SK-N-SH (cell line): ENCODE measurements around the gene ASTN2. TPM values are rescaled to one million over a fixed set of nuclear protein-coding genes. Genes with fewer than 3 reads are reported as not detected.

ENCODE experiments used
- CTCF ChIA-PET: fragments of 300-600, 350-600 bp; formaldehyde crosslinking; extraction: SDS; loops from one replicate; lab custom pipeline; 2021; lab: Yijun Ruan, JAX
- POLR2A ChIA-PET: fragments of 350-600 bp; sonication (Branson Sonifier 250); formaldehyde crosslinking; extraction: SDS; loops from one replicate; lab custom pipeline; 2020; ENCODE audit warnings: antibody characterized with exemption, inconsistent platforms; lab: Yijun Ruan, JAX
- DNase-seq: peaks from one replicate; pipeline ENCODE4 v3.0.0; 2012
- H2AFZ ChIP-seq: fragments of 200-600 bp; sonication (generic); 2 replicates; pipeline ENCODE4 v1.8.1; 2016; ENCODE audit warnings: antibody characterized with exemption, mild to moderate bottlenecking, low read depth
- H3F3A ChIP-seq: fragments of 200-600 bp; sonication (generic); replicated peaks from 2 replicates; pipeline ENCODE3; 2016; ENCODE audit warnings: antibody characterized with exemption, mild to moderate bottlenecking; ENCODE audit not compliant: insufficient read depth
- H3K27ac ChIP-seq, 2 experiments: fragments of 200-500 bp in 1 of 2; fragments of 200-600 bp in 1 of 2; sonication (Bioruptor generic) in 1 of 2; sonication (generic), shearing (Covaris generic) in 1 of 2; 2 replicates each; pipeline versions ENCODE4 v1.5.1 to v1.6.1; 2014 to 2016; ENCODE audit warnings: low read depth in 2 of 2, inconsistent platforms in 1 of 2, low read length in 1 of 2, mild to moderate bottlenecking in 1 of 2, mixed read lengths in 1 of 2
- H3K27me3 ChIP-seq: fragments of 200-600 bp; sonication (generic), shearing (Covaris generic); 2 replicates; pipeline ENCODE4 v1.6.1; 2016; ENCODE audit warnings: mixed run types; ENCODE audit not compliant: insufficient read depth
- H3K36me3 ChIP-seq, 2 experiments: fragments of 200-500 bp in 1 of 2; fragments of 200-600 bp in 1 of 2; sonication (Bioruptor generic) in 1 of 2; sonication (generic) in 1 of 2; replicated peaks in 1 of 2; 2 replicates each; pipeline versions ENCODE3 to v1.5.1; 2014 to 2016; ENCODE audit warnings: low read length in 1 of 2, mild to moderate bottlenecking in 1 of 2; ENCODE audit not compliant: insufficient read depth in 2 of 2, control insufficient read depth in 1 of 2
- H3K4me1 ChIP-seq, 2 experiments: fragments of 200-500 bp in 1 of 2; fragments of 200-600 bp in 1 of 2; sonication (Bioruptor generic) in 1 of 2; sonication (generic), shearing (Covaris generic) in 1 of 2; 2 replicates each; pipeline versions ENCODE4 v1.5.1 to v1.6.1; 2014 to 2016; ENCODE audit warnings: low read depth in 1 of 2, low read length in 1 of 2, mixed run types in 1 of 2; ENCODE audit not compliant: insufficient read depth in 2 of 2, control insufficient read depth in 1 of 2
- H3K4me2 ChIP-seq: fragments of 200-600 bp; sonication (generic), shearing (Covaris generic); 2 replicates; pipeline ENCODE4 v1.6.1; 2017; ENCODE audit warnings: mixed run types
- H3K4me3 ChIP-seq, 2 experiments: fragments of 200-500 bp in 1 of 2; fragments of 200-600 bp in 1 of 2; sonication (Bioruptor generic) in 1 of 2; sonication (generic), shearing (Covaris generic) in 1 of 2; 2 replicates each; pipeline versions ENCODE4 v1.5.1 to v1.8.1; 2014 to 2016; ENCODE audit warnings: low read depth in 2 of 2, inconsistent platforms in 1 of 2, low read length in 1 of 2, mild to moderate bottlenecking in 1 of 2, mixed read lengths in 1 of 2, moderate library complexity in 1 of 2
- H3K79me2 ChIP-seq: fragments of 200-600 bp; sonication (generic); 2 replicates; pipeline ENCODE4 v1.8.1; 2017; ENCODE audit warnings: mild to moderate bottlenecking; ENCODE audit not compliant: insufficient read depth
- H3K9ac ChIP-seq: fragments of 200-600 bp; sonication (generic); 2 replicates; pipeline ENCODE4 v1.6.1; 2017; ENCODE audit warnings: mixed run types
- H3K9me2 ChIP-seq: fragments of 200-600 bp; sonication (generic); 2 replicates; pipeline ENCODE4 v1.6.1; 2017; ENCODE audit warnings: mixed run types
- H3K9me3 ChIP-seq: fragments of 200-600 bp; sonication (generic); 2 replicates; pipeline ENCODE4 v1.6.1; 2017; ENCODE audit warnings: mixed run types, mild to moderate bottlenecking, moderate library complexity
- H4K20me1 ChIP-seq: fragments of 200-600 bp; sonication (generic); 2 replicates; pipeline ENCODE4 v1.6.1; 2017; ENCODE audit warnings: mild to moderate bottlenecking, mixed run types; ENCODE audit not compliant: insufficient read depth
- CTCF ChIP-seq: fragments of 200-600 bp; sonication (generic); IDR thresholded peaks from 2 replicates; pipeline ENCODE4 v1.6.1; 2017; ENCODE audit warnings: antibody characterized with exemption, mild to moderate bottlenecking, moderate library complexity
- EP300 ChIP-seq, 2 experiments: IDR thresholded peaks; 2 replicates each; pipeline versions ENCODE4 v1.4.0 to v1.6.1; 2012; ENCODE audit warnings: borderline replicate concordance in 1 of 2, low read depth in 1 of 2, low read length in 1 of 2
- GATA2 ChIP-seq: sonication (generic); formaldehyde crosslinking; IDR thresholded peaks from 2 replicates; pipeline ENCODE4 v1.5.0; 2020; ENCODE audit warnings: mild to moderate bottlenecking, missing genetic modification reagents
- JUND ChIP-seq: IDR thresholded peaks from 2 replicates; pipeline ENCODE4 v1.4.0; 2012
- MXI1 ChIP-seq: IDR thresholded peaks from 2 replicates; pipeline ENCODE4 v1.6.1; 2012; ENCODE audit warnings: mild to moderate bottlenecking, low read depth, low read length, improper control_type of control experiment
- PBX3 ChIP-seq: IDR thresholded peaks from 2 replicates; pipeline ENCODE4; 2012
- RCOR1 ChIP-seq: fragments of 150-350 bp; IDR thresholded peaks from 2 replicates; pipeline ENCODE4 v1.6.1; 2017; ENCODE audit warnings: antibody characterized with exemption, low read length
- REST ChIP-seq: IDR thresholded peaks from 2 replicates; pipeline ENCODE4 v1.6.1; 2012; ENCODE audit warnings: mild to moderate bottlenecking, low read depth, low read length, moderate library complexity
- TAF1 ChIP-seq: IDR thresholded peaks from 2 replicates; pipeline ENCODE4 v1.6.1; 2012; ENCODE audit warnings: low read depth, mild to moderate bottlenecking, low read length, moderate library complexity, borderline replicate concordance
- WGBS: methylation state at CpG from one replicate; pipeline ENCODE4 v1.1.6; 2017; ENCODE audit warnings: low lambda C conversion rate; 5-methylcytosine and 5-hydroxymethylcytosine counted together
- polyA plus RNA-seq, 3 experiments: library from polyadenylated mRNA; depleted of rRNA; stranded (reverse); fragments of >200 nt; gene quantifications; 2 replicates each; pipeline ENCODE4 v1.2.3, GENCODE V29; 2012
- TF ChIP-seq, protein P1 (sequence below): fragments of 150-350 bp; IDR thresholded peaks from 2 replicates; pipeline ENCODE4 v1.6.1; 2017; ENCODE audit warnings: antibody characterized with exemption, low read length, low read depth, borderline replicate concordance
- TF ChIP-seq, protein P2 (sequence below): fragments of 150-350 bp; IDR thresholded peaks from 2 replicates; pipeline ENCODE4 v1.6.1; 2016; ENCODE audit warnings: mild to moderate bottlenecking, low read depth, low read length
- TF ChIP-seq, protein P3 (sequence below): IDR thresholded peaks from 2 replicates; pipeline ENCODE4 v1.4.0; 2012; ENCODE audit warnings: low read depth, borderline replicate concordance

ASTN2 gene
- polyA plus RNA-seq, 1 of the 3 experiments (the other 2 are of a cell fraction), result 6.6 TPM

- H3K4me2 ChIP-seq, result no peak overlapping the region
- H3K36me3 ChIP-seq, result peaks cover 0 to 8% of the 10 kb centered on the region in 2 experiments
- no peak for DNase-seq
- H3K9ac ChIP-seq, result no peak overlapping the region
- no peaks in the 10 kb centered on the region for H4K20me1 ChIP-seq
- H3K79me2 ChIP-seq, result no peaks in the 10 kb centered on the region
- H3K27ac ChIP-seq, result no peak overlapping the region
- ChIA-PET CTCF (interaction anchor here (0.7 to 1.3 kb wide), 5 partner anchors 13 to 799 kb away, joined by 3 to 4 read pairs (median 3); no protein-coding TSS in a partner anchor), POLR2A (no interaction called here)
- TF ChIP-seq, protein P1, sequence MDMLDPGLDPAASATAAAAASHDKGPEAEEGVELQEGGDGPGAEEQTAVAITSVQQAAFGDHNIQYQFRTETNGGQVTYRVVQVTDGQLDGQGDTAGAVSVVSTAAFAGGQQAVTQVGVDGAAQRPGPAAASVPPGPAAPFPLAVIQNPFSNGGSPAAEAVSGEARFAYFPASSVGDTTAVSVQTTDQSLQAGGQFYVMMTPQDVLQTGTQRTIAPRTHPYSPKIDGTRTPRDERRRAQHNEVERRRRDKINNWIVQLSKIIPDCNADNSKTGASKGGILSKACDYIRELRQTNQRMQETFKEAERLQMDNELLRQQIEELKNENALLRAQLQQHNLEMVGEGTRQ, result no peak
- TF ChIP-seq CTCF, result 0 out of 2 replicates have a peak, but pooled peaks have one; percentile 7
- no peaks in the 10 kb centered on the region for H3K27me3 ChIP-seq
- no peak overlapping the region for H3K4me3 ChIP-seq
- H2AFZ ChIP-seq, result no peak overlapping the region
- peaks cover 5 to 7% of the 10 kb centered on the region in 2 experiments; a peak in 2 of 4 replicates for H3K4me1 ChIP-seq
- 97% methylated on average over 1 of the region's 1 CpG for WGBS
- H3F3A ChIP-seq, result no peaks in the 10 kb centered on the region
- no peaks in the 10 kb centered on the region for H3K9me3 ChIP-seq
- H3K9me2 ChIP-seq, result no peaks in the 10 kb centered on the region
Observed at GRCh38 chr9:116491219-116491618, 923.6 kb downstream of the ASTN2 start.

GRCh38 chr9:116490321-116490720 is 924.5 kb downstream of the ASTN2 start:
- H3K4me1 ChIP-seq, result peaks cover 5 to 7% of the 10 kb centered on the region in 2 experiments; a peak in 2 of 4 replicates
- no peak overlapping the region for H3K9ac ChIP-seq
- no peak overlapping the region for H3K4me2 ChIP-seq
- no peaks in the 10 kb centered on the region for H3F3A ChIP-seq
- TF ChIP-seq JUND (no peak), REST (no peak), TAF1 (no peak), EP300 (IDR thresholded peaks at IDR 0.05; ENCODE audit: borderline replicate concordance in 1 of 2, low read depth in 1 of 2, low read length in 1 of 2) (no peak), PBX3 (no peak), MXI1 (no peak), GATA2 (CRISPR knock-in tag) (no peak), RCOR1 (no peak)
- TF ChIP-seq, protein P2, sequence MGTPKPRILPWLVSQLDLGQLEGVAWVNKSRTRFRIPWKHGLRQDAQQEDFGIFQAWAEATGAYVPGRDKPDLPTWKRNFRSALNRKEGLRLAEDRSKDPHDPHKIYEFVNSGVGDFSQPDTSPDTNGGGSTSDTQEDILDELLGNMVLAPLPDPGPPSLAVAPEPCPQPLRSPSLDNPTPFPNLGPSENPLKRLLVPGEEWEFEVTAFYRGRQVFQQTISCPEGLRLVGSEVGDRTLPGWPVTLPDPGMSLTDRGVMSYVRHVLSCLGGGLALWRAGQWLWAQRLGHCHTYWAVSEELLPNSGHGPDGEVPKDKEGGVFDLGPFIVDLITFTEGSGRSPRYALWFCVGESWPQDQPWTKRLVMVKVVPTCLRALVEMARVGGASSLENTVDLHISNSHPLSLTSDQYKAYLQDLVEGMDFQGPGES, result no peak
- TF ChIP-seq, protein P3, sequence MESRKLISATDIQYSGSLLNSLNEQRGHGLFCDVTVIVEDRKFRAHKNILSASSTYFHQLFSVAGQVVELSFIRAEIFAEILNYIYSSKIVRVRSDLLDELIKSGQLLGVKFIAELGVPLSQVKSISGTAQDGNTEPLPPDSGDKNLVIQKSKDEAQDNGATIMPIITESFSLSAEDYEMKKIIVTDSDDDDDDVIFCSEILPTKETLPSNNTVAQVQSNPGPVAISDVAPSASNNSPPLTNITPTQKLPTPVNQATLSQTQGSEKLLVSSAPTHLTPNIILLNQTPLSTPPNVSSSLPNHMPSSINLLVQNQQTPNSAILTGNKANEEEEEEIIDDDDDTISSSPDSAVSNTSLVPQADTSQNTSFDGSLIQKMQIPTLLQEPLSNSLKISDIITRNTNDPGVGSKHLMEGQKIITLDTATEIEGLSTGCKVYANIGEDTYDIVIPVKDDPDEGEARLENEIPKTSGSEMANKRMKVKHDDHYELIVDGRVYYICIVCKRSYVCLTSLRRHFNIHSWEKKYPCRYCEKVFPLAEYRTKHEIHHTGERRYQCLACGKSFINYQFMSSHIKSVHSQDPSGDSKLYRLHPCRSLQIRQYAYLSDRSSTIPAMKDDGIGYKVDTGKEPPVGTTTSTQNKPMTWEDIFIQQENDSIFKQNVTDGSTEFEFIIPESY, result no peak
- no peak for DNase-seq
- H3K27ac ChIP-seq, result no peak overlapping the region
- peaks cover 0 to 11% of the 10 kb centered on the region in 2 experiments for H3K36me3 ChIP-seq
- H3K79me2 ChIP-seq, result no peaks in the 10 kb centered on the region
- POLR2A ChIA-PET, result no interaction called here
- H4K20me1 ChIP-seq, result no peaks in the 10 kb centered on the region
- H3K4me3 ChIP-seq, result no peak overlapping the region
- no peaks in the 10 kb centered on the region for H3K9me2 ChIP-seq
- CTCF ChIA-PET, result interaction anchor here (0.9 to 1.3 kb wide), 3 partner anchors 14 to 798 kb away, joined by 3 to 4 read pairs (median 3); no protein-coding TSS in a partner anchor
- no peak overlapping the region for H2AFZ ChIP-seq
- 100% methylated on average over 1 of the region's 1 CpG for WGBS
- no peaks in the 10 kb centered on the region for H3K9me3 ChIP-seq
- no peaks in the 10 kb centered on the region for H3K27me3 ChIP-seq
